HG03565 (cell line): Measurements from ENCODE around the gene PLEKHG3.
"Not testable (repeated sequence)": the region's sequence is repeated elsewhere in the genome, so short reads cannot be mapped to it uniquely, and the experiment has no call there.

Experiments used
- ATAC-seq: cut with Tn5 transposase; IDR thresholded peaks from one replicate; pipeline ENCODE4 v1.9.1; 2021; ENCODE audit warnings: mild to moderate bottlenecking, moderate library complexity; ENCODE audit not compliant: unreplicated experiment

Gene PLEKHG3

GRCh38 chr14:64704143-64704742 is at the start of gene PLEKHG3:
Gene PLEKHG3, plus strand, starts transcription at chr14:64704424. Its CDS starts 23,208 bp downstream, at chr14:64727632.
- no peak for ATAC-seq

GRCh38 chr14:64654901-64655300 is 49.3 kb upstream of the PLEKHG3 start:
- ATAC-seq, result no peak

DNA sequence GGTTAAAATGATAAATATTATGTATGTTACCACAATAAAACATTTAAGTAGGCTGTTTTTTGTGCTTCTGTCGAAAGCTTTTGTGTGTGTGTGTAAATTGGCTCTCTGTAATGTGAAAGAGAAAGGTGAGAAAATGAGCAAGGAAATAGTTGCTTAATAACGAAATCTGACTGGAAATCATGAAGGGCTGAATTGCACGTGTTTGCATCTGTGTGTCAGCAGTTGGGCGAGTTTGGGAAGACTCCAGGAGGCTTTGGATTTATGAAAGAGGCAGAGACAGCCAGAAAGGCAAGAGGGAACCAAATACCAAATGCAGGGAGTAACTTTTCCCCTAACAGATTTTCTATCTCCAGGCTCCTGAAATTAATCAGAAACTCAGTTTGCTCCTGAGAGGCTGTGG is 47.2 kb upstream of the PLEKHG3 start:
- ATAC-seq, result no peak

DNA sequence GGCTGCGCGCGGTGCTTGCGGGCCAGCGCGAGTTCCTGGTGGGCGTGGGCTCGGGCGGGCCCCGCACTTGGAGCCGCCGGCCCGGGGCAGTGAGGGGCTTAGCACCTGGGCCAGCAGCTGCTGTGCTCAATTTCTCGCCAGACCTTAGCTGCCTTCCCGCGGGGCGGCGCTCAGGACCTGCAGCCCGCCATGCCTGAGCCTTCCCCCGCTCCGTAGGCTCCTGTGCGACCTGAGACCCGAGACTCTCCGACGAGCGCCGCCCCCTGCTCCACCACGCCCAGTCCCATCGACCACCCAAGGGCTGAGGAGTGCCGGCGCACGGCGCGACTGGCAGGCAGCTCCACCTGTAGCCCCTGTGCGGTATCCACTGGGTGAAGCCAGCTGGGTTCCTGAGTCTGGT is 46.0 kb upstream of the PLEKHG3 start:
- no peak for ATAC-seq

GRCh38 chr14:64658700-64659264 is 45.4 kb upstream of the PLEKHG3 start:
- not testable (repeated sequence) for ATAC-seq

- no peak for ATAC-seq
These were observed 44.9 kb upstream of the PLEKHG3 start for GRCh38 chr14:64659366-64659765.

DNA sequence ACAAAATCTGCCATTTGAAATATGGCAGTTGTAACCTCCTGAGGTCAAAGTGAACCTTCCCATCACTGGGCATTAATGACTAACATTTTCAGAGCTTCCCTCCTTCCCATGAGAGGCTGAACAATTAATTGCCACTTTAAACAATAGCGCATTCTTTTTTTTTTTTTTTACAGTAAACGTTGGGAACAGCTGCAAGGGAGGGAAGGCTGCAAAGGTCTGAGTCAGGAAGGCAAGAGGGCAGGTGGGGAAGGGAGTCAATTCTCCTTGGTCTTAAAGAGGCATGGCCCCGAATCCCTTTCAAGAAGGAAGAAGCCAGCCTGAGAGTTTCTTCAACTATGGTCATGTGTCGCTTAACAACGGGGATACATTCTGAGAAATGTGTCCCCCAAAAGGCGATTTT is 41.0 kb upstream of the PLEKHG3 start:
- no peak for ATAC-seq

- ATAC-seq, result no peak
These were observed 32.6 kb upstream of the PLEKHG3 start for GRCh38 chr14:64671591-64671990.

- no peak for ATAC-seq
These were observed 30.9 kb upstream of the PLEKHG3 start for GRCh38 chr14:64673316-64673715.

GRCh38 chr14:64673748-64674147 is 30.5 kb upstream of the PLEKHG3 start:
- no peak for ATAC-seq

DNA sequence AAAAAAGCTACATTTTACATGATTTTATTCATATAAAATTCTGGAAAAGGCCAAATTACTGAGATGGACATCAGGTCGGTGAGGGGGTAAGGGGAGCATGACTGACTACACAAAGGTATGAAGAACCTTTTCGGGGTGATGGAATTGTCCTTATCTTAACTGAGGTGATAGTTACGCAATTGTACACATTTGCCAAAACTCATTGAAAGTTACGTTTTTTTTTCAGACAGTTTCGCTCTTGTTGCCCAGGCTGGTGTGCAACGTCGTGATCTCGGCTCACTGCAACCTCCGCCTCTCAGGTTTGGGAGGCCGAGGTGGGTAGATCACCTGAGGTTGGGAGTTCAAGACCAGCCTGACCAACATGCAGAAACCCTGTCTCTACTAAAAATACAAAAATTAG is 29.4 kb upstream of the PLEKHG3 start:
- ATAC-seq, result no peak

- no peak for ATAC-seq
These were observed 28.9 kb upstream of the PLEKHG3 start for GRCh38 chr14:64675312-64675711.

GRCh38 chr14:64676410-64677008 is 27.7 kb upstream of the PLEKHG3 start:
- no peak for ATAC-seq

GRCh38 chr14:64680013-64680713 is 24.1 kb upstream of the PLEKHG3 start:
- no peak for ATAC-seq

GRCh38 chr14:64680714-64681065 is 23.5 kb upstream of the PLEKHG3 start:
- no peak for ATAC-seq

DNA sequence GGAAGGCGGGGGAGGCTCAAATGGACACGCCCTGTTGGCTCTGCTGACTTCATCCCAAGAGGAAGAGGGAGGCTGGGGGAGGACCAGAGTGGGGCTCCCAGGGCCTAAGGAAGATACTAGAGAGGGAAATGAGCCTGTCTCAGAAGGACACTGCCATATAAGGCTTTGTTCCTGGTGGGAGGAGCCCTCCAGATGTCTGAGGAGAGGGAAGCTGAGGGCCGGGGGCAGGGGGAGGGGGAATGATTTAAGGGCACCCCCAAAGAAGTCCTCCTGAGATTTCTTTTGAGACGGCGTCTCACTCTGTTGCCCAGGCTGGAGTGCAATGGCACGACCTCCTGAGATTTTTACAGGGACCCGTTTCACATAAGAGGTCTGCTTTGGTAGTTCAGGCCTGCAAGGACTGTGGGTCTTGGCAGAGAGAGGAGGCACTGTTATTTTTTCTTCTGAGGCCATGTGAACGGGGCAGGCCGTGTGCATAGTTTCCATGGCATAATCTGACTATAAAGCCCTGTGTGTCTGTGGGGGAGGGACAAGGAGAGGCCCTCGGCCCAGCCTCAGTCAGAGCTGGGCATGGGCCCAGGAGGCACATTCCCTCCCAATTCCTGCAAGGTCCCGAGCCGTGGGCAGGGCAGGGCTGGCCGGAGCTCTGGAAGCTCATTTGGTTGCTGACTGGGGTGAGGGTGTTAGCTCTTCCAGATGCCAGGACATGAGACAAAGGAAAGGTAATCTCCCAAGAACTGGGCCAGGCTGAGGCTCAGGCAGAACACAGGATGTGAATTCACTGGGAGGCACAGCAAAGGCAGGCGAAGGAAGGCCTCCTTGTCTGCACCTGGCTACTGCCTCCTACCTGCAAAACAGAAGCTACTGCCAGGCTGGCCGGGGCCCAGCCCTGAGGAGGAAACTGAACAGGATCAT is 22.2 kb upstream of the PLEKHG3 start:
- ATAC-seq, result no peak

DNA sequence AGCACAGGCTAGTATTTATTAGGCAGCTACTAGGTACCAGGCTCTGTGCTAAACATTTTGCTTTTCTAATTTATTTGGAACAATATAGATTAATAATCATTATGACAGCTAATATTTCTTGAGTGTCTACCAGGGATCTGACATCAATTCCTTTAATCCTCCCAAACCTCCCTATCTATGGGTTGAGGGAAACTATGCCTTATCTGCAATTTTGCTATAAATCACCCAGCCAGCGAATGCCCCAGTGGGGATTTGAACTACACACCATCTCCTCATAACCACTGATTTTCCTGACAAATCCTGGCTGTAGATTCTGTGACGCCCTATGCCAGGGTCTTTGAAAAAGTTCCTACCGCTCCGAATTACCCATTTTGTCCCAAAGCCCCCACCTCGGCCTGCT is 21.4 kb upstream of the PLEKHG3 start:
- no peak for ATAC-seq

DNA sequence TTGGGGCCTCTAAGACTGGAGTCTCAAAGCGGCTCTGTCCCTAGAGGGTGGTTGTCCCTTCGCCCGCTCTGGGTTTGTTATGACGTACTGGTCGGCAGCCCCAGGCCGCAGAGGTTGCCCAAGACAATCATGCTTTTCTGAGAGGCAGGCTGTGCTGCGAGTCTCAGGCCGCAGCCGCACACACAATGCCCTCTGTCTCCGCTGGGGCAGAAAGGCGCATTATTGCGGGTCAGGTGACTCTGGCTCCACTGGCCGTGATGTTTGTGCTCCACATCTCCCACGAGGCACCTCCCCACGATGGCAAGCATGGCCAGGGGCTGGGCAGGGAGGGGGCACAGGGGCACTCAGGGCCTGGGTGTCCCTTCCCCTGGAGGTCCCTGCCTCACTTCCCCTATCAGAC is 21.0 kb upstream of the PLEKHG3 start:
- ATAC-seq, result no peak

- no peak for ATAC-seq
These were observed 20.1 kb upstream of the PLEKHG3 start for GRCh38 chr14:64684091-64684490.

- no peak for ATAC-seq
These were observed 18.6 kb upstream of the PLEKHG3 start for GRCh38 chr14:64685371-64686281.
